Endothelial cell of umbilical vein (primary cell): ENCODE results near the gene RALGPS1.

Experiments used
- EZH2 ChIP-seq: IDR thresholded peaks from 2 replicates; pipeline ENCODE4 v1.6.1; 2012; ENCODE audit warnings: borderline replicate concordance, low read depth, mild to moderate bottlenecking, moderate library complexity, low read length, inconsistent platforms; ENCODE audit not compliant: severe bottlenecking
- GATA2 ChIP-seq: IDR thresholded peaks from 2 replicates; pipeline ENCODE4 v1.7.0; 2011; ENCODE audit warnings: low read depth, mild to moderate bottlenecking, moderate library complexity, mixed read lengths, low read length; ENCODE audit not compliant: insufficient read length, insufficient read depth
- JUN ChIP-seq: IDR thresholded peaks from 2 replicates; pipeline ENCODE4 v1.6.1; 2011; ENCODE audit warnings: borderline replicate concordance, low read depth; ENCODE audit not compliant: insufficient read length, insufficient read depth
- MYC ChIP-seq: IDR thresholded peaks from one replicate; pipeline ENCODE4 v1.6.1; 2011; ENCODE audit warnings: mild to moderate bottlenecking, low read depth, low read length
- POLR2A ChIP-seq: IDR thresholded peaks from 2 replicates; pipeline ENCODE4 v1.6.1; 2012; ENCODE audit warnings: low read depth, mild to moderate bottlenecking, control low read depth, low read length
- POLR2AphosphoS5 ChIP-seq: IDR thresholded peaks from 2 replicates; pipeline ENCODE4 v1.6.1; 2012; ENCODE audit warnings: low read depth, mild to moderate bottlenecking, control low read depth, low read length, moderate library complexity; ENCODE audit not compliant: insufficient read depth
- TF ChIP-seq, protein P1 (sequence below), 2 donors: IDR thresholded peaks; 1 replicate in 1 of 2; 2 replicates in 1 of 2; pipeline ENCODE4 v1.5.1; 2011; ENCODE audit warnings: low read length in 2 of 2, mild to moderate bottlenecking in 2 of 2, moderate library complexity in 2 of 2, control low read depth in 1 of 2, inconsistent platforms in 1 of 2, low read depth in 1 of 2; ENCODE audit not compliant: insufficient read depth in 1 of 2; ENCODE audit errors: extremely low read depth in 1 of 2

DNA sequence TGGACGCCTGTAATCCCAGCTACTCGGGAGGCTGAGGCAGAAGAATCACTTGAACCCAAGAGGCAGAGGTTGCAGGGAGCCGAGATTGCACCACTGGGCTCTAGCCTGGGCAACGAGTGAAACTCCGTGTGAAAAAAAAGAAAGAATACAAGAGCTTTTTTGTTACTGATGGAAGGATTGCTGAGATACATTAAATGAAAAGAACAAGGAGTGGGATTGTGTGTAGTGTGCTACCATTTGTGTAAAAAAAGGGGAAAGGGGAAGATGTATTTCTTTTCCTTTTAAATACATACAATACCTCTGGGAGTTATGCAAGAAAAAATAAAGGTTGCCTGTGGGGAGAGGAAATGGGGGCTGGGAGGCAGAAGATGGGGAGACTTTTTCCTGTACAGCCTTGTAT lies 335.3 kb downstream of the RALGPS1 start:
- TF ChIP-seq EZH2 (no peak), POLR2AphosphoS5 (no peak), POLR2A (no peak), MYC (no peak), GATA2 (no peak), JUN (no peak)
- TF ChIP-seq, protein P1, sequence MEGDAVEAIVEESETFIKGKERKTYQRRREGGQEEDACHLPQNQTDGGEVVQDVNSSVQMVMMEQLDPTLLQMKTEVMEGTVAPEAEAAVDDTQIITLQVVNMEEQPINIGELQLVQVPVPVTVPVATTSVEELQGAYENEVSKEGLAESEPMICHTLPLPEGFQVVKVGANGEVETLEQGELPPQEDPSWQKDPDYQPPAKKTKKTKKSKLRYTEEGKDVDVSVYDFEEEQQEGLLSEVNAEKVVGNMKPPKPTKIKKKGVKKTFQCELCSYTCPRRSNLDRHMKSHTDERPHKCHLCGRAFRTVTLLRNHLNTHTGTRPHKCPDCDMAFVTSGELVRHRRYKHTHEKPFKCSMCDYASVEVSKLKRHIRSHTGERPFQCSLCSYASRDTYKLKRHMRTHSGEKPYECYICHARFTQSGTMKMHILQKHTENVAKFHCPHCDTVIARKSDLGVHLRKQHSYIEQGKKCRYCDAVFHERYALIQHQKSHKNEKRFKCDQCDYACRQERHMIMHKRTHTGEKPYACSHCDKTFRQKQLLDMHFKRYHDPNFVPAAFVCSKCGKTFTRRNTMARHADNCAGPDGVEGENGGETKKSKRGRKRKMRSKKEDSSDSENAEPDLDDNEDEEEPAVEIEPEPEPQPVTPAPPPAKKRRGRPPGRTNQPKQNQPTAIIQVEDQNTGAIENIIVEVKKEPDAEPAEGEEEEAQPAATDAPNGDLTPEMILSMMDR (IDR thresholded peaks at IDR 0.05; ENCODE audit: extremely low read depth in 1 of 2, insufficient read depth in 1 of 2, low read depth in 1 of 2, low read length in 2 of 2), result no peak
